Measurements from ENCODE around the gene FOXA3.

Gene FOXA3

DNA sequence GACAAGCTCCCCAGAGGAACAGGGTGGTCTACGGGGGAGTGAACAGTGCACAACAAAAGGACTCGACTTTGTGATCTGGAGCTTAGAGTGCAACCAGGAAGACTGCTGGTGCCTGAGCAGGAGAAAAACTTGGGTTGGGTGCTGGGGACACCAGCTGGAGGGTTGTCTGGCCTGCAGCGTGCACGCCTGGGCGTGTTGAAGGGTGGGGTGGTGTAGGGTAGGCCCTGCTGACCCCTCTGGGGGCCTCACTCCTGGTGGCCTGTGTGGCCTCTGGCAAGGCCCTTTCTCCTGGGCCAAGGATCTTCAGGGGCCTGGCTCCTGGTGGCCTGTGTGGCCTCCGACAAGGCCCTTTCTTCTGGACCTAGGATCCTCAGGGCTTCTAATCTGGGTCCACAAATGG is 44.4 kb upstream of the FOXA3 start:
- Histone ChIP-seq H3K9me2 (replicated peaks; ENCODE audit: insufficient read depth, low read length) (no peaks in the 10 kb centered on the region), H3K4me2 (ENCODE audit: low read depth, low read length, poor library complexity, severe bottlenecking) (no peak overlapping the region), H4K20me1 (ENCODE audit: low read depth, low read length) (no peaks in the 10 kb centered on the region), H3K27ac (ENCODE audit: low read depth, low read length) (no peak overlapping the region), H3K36me3 (ENCODE audit: low read length) (no peaks in the 10 kb centered on the region), H3K79me2 (ENCODE audit: insufficient read depth, low read length) (no peaks in the 10 kb centered on the region), H3F3A (ENCODE audit: insufficient read depth) (peaks cover 3% of the 10 kb centered on the region; the same call in 1 of the 2 replicates), H3K4me3 (ENCODE audit: insufficient read depth, low read length, poor library complexity, severe bottlenecking) (no peak overlapping the region), H2AFZ (ENCODE audit: low read depth, low read length, severe bottlenecking) (no peak overlapping the region), H3K9ac (ENCODE audit: low read length) (no peak overlapping the region), H3K27me3 (ENCODE audit: low read length) (no peaks in the 10 kb centered on the region), H3K9me3 (ENCODE audit: insufficient read depth, low read length) (no peaks in the 10 kb centered on the region)
- TF ChIP-seq CTCF (IDR thresholded peaks at IDR 0.05; ENCODE audit: insufficient read depth, low read length, poor library complexity, severe bottlenecking) (no peak), EZH2phosphoT487 (conservative IDR thresholded peaks at IDR 0.05; ENCODE audit: low read length) (no peak)

GRCh38 chr19:45820413-45821102 is 43.6 kb upstream of the FOXA3 start:
- Histone ChIP-seq H3K9ac (ENCODE audit: low read length) (no peak overlapping the region), H3K27me3 (ENCODE audit: low read length) (no peaks in the 10 kb centered on the region), H3K36me3 (ENCODE audit: low read length) (no peaks in the 10 kb centered on the region), H4K20me1 (ENCODE audit: low read depth, low read length) (no peaks in the 10 kb centered on the region), H3K79me2 (ENCODE audit: insufficient read depth, low read length) (no peaks in the 10 kb centered on the region), H3K9me2 (replicated peaks; ENCODE audit: insufficient read depth, low read length) (no peaks in the 10 kb centered on the region), H3K9me3 (ENCODE audit: insufficient read depth, low read length) (no peaks in the 10 kb centered on the region), H3K4me2 (ENCODE audit: low read depth, low read length, poor library complexity, severe bottlenecking) (no peak overlapping the region), H3K4me3 (ENCODE audit: insufficient read depth, low read length, poor library complexity, severe bottlenecking) (no peak overlapping the region), H3F3A (ENCODE audit: insufficient read depth) (peaks cover 3% of the 10 kb centered on the region; the same call in 1 of the 2 replicates), H2AFZ (ENCODE audit: low read depth, low read length, severe bottlenecking) (no peak overlapping the region), H3K27ac (ENCODE audit: low read depth, low read length) (no peak overlapping the region)
- TF ChIP-seq CTCF (IDR thresholded peaks at IDR 0.05; ENCODE audit: insufficient read depth, low read length, poor library complexity, severe bottlenecking) (no peak), EZH2phosphoT487 (conservative IDR thresholded peaks at IDR 0.05; ENCODE audit: low read length) (no peak)

DNA sequence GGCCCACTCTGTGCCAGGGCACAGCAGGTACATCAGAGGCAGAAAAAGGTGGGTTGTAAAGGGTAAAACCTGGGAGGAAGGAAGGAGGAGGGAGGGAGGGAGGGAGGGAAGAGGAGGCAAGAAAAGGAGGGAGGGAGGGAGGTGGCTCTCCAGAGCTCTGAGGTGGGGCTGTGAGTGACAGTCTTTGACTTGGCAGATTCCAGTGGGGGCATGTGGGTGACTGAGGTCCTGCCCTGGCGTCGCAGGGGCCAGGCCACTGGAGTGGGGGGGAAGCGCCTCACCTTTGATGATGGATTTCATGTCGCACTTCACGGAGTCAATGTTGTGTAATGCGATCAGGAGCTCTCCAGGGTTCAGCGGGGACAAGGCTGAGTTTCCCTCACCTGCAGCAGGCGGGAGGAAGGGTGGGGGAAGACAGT is 43.0 kb upstream of the FOXA3 start:
- peaks cover 3% of the 10 kb centered on the region; the same call in 1 of the 2 replicates for H3F3A ChIP-seq (ENCODE audit: insufficient read depth)
- H3K36me3 ChIP-seq (ENCODE audit: low read length), result no peaks in the 10 kb centered on the region
- no peak overlapping the region for H3K4me2 ChIP-seq (ENCODE audit: low read depth, low read length, poor library complexity, severe bottlenecking)
- no peak overlapping the region for H3K27ac ChIP-seq (ENCODE audit: low read depth, low read length)
- no peak overlapping the region for H2AFZ ChIP-seq (ENCODE audit: low read depth, low read length, severe bottlenecking)
- H3K27me3 ChIP-seq (ENCODE audit: low read length), result no peaks in the 10 kb centered on the region
- TF ChIP-seq CTCF (IDR thresholded peaks at IDR 0.05; ENCODE audit: insufficient read depth, low read length, poor library complexity, severe bottlenecking), result no peak
- H3K9ac ChIP-seq (ENCODE audit: low read length), result no peak overlapping the region
- H3K9me3 ChIP-seq (ENCODE audit: insufficient read depth, low read length), result no peaks in the 10 kb centered on the region
- no peaks in the 10 kb centered on the region for H3K9me2 ChIP-seq (replicated peaks; ENCODE audit: insufficient read depth, low read length)
- H3K79me2 ChIP-seq (ENCODE audit: insufficient read depth, low read length), result no peaks in the 10 kb centered on the region
- H3K4me3 ChIP-seq (ENCODE audit: insufficient read depth, low read length, poor library complexity, severe bottlenecking), result no peak overlapping the region
- no peaks in the 10 kb centered on the region for H4K20me1 ChIP-seq (ENCODE audit: low read depth, low read length)
